ENCODE measurements around the gene OBSL1.

Gene OBSL1

DNA sequence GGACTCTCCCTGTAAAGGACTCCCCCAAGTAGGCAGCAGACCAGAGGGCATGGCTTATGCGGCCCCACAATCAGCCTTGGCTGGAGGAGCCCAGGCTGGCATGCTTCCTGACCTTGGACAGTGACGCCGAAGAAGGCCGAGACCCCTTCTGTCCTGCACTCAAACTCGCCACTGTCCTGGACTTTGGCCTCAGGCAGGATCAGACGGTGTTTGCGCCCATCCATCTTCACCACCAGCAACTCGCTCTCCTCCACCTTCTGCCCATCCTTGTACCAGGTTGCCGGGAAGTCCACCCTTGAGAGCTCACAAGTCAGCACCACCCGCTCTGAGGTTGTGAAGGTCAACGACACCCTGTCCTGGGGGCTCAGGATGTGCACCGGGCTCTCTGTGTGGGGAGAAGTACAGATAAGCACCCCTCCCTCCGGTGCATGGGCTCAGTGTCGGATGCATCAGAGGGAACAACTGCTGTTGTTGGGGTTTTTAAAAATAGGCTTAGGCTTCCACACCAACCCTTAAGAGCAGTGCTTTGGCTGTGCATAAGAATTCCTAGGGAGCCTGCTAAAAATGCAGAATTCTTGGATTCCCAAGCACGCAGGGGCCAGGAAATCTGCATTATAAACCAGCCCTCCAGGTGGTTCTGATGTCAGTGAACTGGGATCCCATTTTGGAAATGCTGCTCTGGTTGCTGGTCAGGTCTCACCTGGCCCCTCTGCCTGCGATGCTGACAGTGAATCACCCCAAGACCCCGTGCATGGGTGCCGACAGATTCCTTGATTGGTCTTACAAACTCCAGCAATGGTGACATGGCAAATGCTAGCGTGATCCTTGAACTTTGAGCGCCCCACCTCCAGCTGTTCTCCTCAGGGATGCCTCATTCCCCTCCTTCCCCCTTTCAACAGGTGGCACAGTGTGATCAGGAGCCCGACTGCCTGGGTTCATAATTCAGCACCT lies 5.9 kb downstream of the OBSL1 start:
- no peak for DNase-seq

DNA sequence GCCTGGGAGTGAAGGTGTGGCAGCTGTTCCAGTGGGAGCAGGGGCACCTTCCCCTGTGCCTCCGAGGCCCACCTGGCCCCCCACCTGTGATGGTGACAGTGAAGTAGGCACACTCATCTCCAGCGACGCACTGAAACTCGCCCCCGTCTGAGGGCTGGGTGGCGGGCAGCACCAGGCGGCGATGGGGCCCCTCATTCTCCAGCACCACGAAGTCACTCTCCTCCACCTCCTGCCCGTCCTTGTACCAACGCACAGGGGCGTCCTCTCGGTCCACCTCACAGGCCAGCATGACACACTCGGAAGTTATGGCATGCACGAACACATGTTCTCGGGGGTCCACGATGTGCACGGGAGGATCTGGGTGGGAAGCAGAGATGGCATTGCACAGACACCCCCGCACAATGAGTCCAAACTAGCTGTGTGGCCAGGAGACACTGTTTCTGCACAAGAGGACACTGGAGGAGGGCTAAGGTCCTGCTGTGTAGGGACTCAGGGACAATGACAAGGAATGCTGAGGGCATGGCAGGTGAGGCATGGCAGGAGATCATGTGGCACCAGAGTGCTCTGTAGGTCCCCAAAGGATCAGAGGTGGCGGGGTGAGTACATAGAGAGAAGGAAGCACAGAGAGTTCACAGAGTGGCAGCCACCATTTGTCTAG lies 7.9 kb downstream of the OBSL1 start:
- DNase-seq: no peak

DNA sequence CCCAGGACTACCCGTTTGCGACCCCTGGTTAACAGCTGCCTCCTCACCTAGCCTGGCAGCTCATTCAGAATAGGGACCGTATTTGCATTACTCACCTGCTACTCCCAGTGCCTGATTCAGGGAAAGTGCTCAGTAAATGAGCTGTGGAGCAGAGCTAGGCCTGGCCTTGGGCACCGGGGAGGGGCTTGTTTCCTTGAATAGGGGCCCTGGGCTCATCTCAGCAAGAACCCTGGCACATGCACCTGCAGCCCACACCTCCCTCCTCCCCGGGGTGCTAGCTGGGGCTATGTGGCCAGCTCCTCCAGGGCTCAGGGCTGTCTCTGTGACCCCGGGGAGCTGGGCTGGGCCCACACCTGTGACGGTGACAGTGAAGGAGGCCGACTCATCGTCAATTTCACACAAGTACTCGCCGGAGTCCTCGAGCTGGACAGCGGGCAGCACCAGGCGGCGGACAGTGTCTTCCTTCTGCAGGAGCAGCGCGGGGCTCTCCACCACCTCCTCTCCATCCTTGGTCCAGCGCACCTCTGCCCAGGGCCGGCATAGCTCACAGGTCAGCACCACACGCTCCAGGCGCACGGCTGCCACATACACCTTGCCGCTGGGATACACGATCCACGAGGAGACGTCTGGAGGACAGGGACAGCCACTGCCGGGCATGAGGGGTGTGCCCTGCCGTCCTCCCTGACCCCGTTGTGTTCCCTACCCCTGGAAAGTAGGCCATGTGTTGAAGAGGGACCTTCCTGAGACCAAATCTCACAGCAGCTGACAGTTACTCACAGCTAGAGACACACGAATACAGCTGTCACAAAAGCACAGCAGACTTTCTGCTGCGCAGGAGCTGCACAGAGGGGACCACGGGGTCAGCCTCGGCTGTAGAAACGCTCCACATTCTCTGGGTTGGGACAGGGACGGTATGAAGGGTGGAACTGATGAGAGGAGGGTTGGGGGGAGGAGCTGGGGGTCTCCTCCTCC lies 9.0 kb downstream of the OBSL1 start:
- DNase-seq: no peak

- DNase-seq: no peak
Observed at GRCh38 chr2:219561179-219562048, 9.9 kb downstream of the OBSL1 start.

GRCh38 chr2:219560893-219561178 lies 10.5 kb downstream of the OBSL1 start:
- no peak for DNase-seq

GRCh38 chr2:219560037-219560892 lies 11.1 kb downstream of the OBSL1 start:
- no peak for DNase-seq

- peak; percentile 54 for DNase-seq
Observed at GRCh38 chr2:219559156-219559915, 12.0 kb downstream of the OBSL1 start.

- DNase-seq: no peak
Observed at GRCh38 chr2:219557791-219558785, 13.3 kb downstream of the OBSL1 start.

- DNase-seq: no peak
Observed at GRCh38 chr2:219557320-219557719, 14.0 kb downstream of the OBSL1 start.

DNA sequence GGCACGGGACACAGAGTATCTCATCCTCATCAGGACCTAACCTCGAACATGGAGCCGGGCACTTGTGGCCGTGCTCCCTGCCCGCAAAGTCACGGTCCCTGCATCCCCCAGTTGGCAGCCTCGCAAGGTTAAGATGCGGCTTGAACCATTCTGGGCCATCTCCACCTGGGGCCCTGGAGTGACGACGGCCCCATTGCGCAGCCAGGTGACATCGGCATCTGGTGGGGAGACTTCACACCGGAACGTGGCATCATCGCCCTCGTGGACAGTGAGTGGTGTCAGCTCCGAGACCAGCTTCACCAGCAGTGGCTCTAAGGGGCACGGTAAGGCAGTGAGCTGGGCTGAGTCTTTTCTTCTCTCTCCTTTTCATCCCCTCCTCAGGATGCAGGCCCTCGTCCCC lies 14.9 kb downstream of the OBSL1 start:
- DNase-seq: no peak

DNA sequence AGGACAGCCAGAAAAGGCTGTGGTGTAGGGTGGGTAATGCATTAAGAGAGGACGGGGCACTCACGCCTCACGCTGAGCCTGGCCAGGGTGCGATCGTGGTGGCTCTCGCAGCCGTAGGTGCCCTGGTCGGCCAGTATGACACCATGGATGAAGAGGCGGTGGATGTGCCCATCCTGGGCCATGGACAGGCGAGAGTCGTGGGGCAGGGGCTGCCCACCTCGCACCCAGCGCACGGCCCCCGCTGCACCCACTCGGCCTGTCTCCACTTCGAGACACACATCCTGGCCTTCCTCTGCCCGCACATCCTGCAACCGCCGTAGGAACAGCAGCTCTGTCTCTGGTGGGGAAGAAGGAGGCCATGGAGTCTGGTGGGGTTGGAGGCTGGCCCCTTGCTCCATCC lies 15.4 kb downstream of the OBSL1 start:
- no peak for DNase-seq

DNA sequence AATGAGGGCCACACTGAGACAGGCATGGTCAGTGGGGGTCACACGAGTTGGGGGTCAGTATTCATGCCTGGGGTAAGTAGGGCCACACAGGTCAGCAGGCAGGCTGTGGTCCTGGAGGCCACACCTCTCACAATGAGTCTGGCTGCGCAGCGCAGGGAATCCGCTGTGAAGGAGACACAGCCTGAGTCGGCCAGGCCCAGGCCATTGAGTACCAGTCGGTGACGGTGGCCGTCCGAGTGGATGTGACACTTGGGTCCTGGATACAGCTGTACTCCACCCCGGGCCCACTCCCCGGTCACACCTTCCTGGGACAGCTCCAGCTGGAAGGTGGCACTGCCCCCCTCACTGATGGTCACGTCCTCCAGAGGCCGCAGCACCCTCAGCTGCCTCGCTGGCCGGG lies 17.0 kb downstream of the OBSL1 start:
- no peak for DNase-seq

DNA sequence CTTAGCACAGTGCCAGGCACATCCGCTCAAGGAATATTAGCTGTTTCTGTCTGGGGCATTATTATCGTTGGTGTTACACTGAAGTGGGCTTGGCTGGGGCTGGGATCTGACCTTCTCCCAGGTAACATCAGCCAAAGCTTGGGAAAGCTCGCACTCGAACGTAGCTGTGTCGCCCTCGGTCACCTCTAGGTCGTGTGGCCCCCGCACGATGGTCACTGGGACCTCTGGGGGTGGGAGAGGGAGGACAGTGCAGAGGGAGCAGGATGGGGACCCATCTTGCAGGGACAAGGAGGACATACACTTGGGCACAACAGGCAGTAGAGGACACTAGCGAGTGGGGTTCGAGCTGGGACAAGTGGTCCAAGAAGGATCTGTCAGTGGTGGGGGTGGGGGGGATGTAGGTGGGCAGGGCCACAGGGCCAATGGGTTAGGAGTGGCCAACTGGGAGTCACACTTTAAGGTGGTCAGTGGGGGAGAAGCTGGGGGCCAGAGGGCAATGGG lies 17.8 kb downstream of the OBSL1 start:
- DNase-seq: no peak

DNA sequence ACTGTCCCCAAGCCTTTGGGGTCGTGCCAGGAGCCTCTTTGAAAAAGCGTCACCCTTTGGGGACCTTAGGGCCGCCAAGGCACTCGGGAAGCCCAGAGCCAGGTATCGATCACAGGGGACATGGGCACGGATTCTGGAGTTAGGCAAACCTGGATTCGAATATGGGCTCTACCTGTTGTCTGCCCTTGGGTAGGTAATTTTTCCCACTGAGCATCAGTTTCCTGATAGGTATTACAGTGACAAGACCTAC lies 18.2 kb downstream of the OBSL1 start:
- DNase-seq: no peak

GRCh38 chr2:219552382-219553167 lies 18.8 kb downstream of the OBSL1 start:
- peak; percentile 76 for DNase-seq

GRCh38 chr2:219551441-219552381 lies 19.6 kb downstream of the OBSL1 start:
- DNase-seq: peak; percentile 10

- no peak for DNase-seq
Observed at GRCh38 chr2:219549619-219550018, 21.7 kb downstream of the OBSL1 start.

Data from fibroblast of upper back skin (primary cell).